Endodermal cell (in vitro differentiated cells): ENCODE results near the gene ADIPOR1. TPM values are rescaled to one million over a fixed set of nuclear protein-coding genes. Genes with fewer than 3 reads are reported as not detected.

ENCODE experiments used
- DNase-seq: peaks from one replicate; pipeline ENCODE4 v3.0.0-alpha.2; 2017
- H3K27ac ChIP-seq: 2 replicates; pipeline ENCODE4 v1.5.1; 2013; ENCODE audit warnings: mild to moderate bottlenecking, low read depth, low read length, moderate library complexity
- H3K27me3 ChIP-seq: 2 replicates; pipeline ENCODE4 v1.6.1; 2013; ENCODE audit warnings: mild to moderate bottlenecking, low read length, moderate library complexity; ENCODE audit not compliant: insufficient read depth, control insufficient read depth, poor library complexity, severe bottlenecking
- H3K36me3 ChIP-seq: 2 replicates; pipeline ENCODE4 v1.7.0; 2013; ENCODE audit warnings: mild to moderate bottlenecking, low read length, moderate library complexity; ENCODE audit not compliant: control insufficient read depth, insufficient read depth
- H3K4me1 ChIP-seq: one replicate; pipeline ENCODE4 v1.7.0; 2013; ENCODE audit warnings: low read length; ENCODE audit not compliant: control insufficient read depth, insufficient read depth
- H3K4me3 ChIP-seq: 2 replicates; pipeline ENCODE4 v1.5.1; 2013; ENCODE audit warnings: mild to moderate bottlenecking, low read length, moderate library complexity
- H3K9ac ChIP-seq: 2 replicates; pipeline ENCODE4 v1.6.1; 2013; ENCODE audit warnings: mild to moderate bottlenecking, low read length, moderate library complexity; ENCODE audit not compliant: poor library complexity, severe bottlenecking; ENCODE audit errors: extremely low read depth
- H3K9me3 ChIP-seq: 2 replicates; pipeline ENCODE4 v1.6.1; 2013; ENCODE audit warnings: mild to moderate bottlenecking, low read length, moderate library complexity; ENCODE audit not compliant: control insufficient read depth
- H3K27ac Mint-ChIP-seq: 2 replicates; pipeline ENCODE4 v1.8.0; 2020; ENCODE audit warnings: mixed read lengths
- H3K27me3 Mint-ChIP-seq: 2 replicates; pipeline ENCODE4 v1.8.0; 2021; ENCODE audit warnings: mild to moderate bottlenecking, mixed read lengths; ENCODE audit not compliant: insufficient read depth
- H3K36me3 Mint-ChIP-seq: 2 replicates; pipeline ENCODE4 v1.8.0; 2020; ENCODE audit warnings: low read depth, mixed read lengths
- H3K4me1 Mint-ChIP-seq: 2 replicates; pipeline ENCODE4 v1.8.0; 2020; ENCODE audit warnings: mixed read lengths
- H3K4me3 Mint-ChIP-seq: 2 replicates; pipeline ENCODE4 v1.8.0; 2020; ENCODE audit warnings: mild to moderate bottlenecking, moderate library complexity, mixed read lengths
- H3K9me3 Mint-ChIP-seq: 2 replicates; pipeline ENCODE4 v1.8.0; 2020; ENCODE audit warnings: mild to moderate bottlenecking, mixed read lengths
- CTCF ChIP-seq: fragments of 200-600 bp; sonication (generic); conservative IDR thresholded peaks from 2 replicates; pipeline ENCODE4 v1.5.0; 2021; ENCODE audit warnings: antibody characterized with exemption, mild to moderate bottlenecking
- WGBS, 2 experiments: methylation state at CpG; one replicate each; pipeline versions ENCODE4 v1.1.5 to v1.1.7; 2013; ENCODE audit warnings: missing lambda C conversion rate in 2 of 2, mixed read lengths in 1 of 2; ENCODE audit not compliant: insufficient coverage in 1 of 2, insufficient read length in 1 of 2; 5-methylcytosine and 5-hydroxymethylcytosine counted together
- total RNA-seq, 2 donors: library from RNA; stranded (reverse); fragmentation: NEBNext Ultra II Directional in 1 of 2; extraction: Animal tissue kit (Norgen Biotek cat#: 25700) in 1 of 2; gene quantifications; 2 replicates in 1 of 2; 3 replicates in 1 of 2; pipeline ENCODE4 v1.2.1, GENCODE V29; 2021

Gene ADIPOR1
- total RNA-seq, 2 donors from 2014 or later, result 68.1 to 79.7 TPM

DNA sequence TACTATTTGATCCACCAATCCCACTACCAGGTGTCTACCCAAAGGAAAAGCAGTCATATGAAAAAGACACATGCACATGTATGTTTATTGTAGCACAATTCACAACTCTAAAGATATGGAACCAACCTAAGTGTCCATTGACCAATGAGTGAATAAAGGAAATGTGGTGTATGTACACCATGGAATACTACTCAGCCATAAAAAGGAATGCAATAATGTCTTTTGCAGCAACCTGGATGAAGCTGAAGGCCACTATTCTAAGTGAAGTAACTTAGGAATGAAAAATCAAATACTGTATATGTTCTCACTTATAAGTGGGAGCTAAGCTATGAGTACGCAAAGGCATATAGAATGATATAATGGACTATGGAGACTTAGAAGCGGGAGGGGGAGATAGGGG lies 12.6 kb downstream of the ADIPOR1 start:
- Mint-ChIP-seq H3K4me3 (no peak overlapping the region), H3K27me3 (no peaks in the 10 kb centered on the region), H3K9me3 (no peaks in the 10 kb centered on the region), H3K27ac (no peak overlapping the region), H3K4me1 (no peaks in the 10 kb centered on the region), H3K36me3 (peaks cover 79% of the 10 kb centered on the region)
- Histone ChIP-seq H3K27me3 (no peaks in the 10 kb centered on the region), H3K9ac (no peak overlapping the region), H3K9me3 (no peaks in the 10 kb centered on the region), H3K36me3 (peaks cover 80% of the 10 kb centered on the region), H3K27ac (no peak overlapping the region), H3K4me3 (no peak overlapping the region), H3K4me1 (no peaks in the 10 kb centered on the region)
- DNase-seq, result no peak
- TF ChIP-seq CTCF, result no peak
- WGBS, 2 experiments, result 100% methylated on average over 2 of the region's 2 CpGs; no CpG with 5 or more reads in 1 of the 2 experiments

GRCh38 chr1:202944438-202944921 lies 13.6 kb downstream of the ADIPOR1 start:
- H3K36me3 Mint-ChIP-seq, result peaks cover 74% of the 10 kb centered on the region
- TF ChIP-seq CTCF, result no peak
- Histone ChIP-seq H3K27ac (no peak overlapping the region), H3K36me3 (peaks cover 76% of the 10 kb centered on the region), H3K4me1 (no peaks in the 10 kb centered on the region), H3K9ac (no peak overlapping the region), H3K27me3 (no peaks in the 10 kb centered on the region), H3K4me3 (no peak overlapping the region), H3K9me3 (no peaks in the 10 kb centered on the region)
- H3K27ac Mint-ChIP-seq, result no peak overlapping the region
- no peak for DNase-seq
- no peaks in the 10 kb centered on the region for H3K9me3 Mint-ChIP-seq
- H3K4me3 Mint-ChIP-seq, result no peak overlapping the region
- H3K27me3 Mint-ChIP-seq, result no peaks in the 10 kb centered on the region
- H3K4me1 Mint-ChIP-seq, result no peaks in the 10 kb centered on the region
- WGBS, 2 experiments, result 87 to 100% methylated on average over 4 to 5 of the region's 5 CpGs

- H3K4me3 Mint-ChIP-seq, result no peak overlapping the region
Measured at GRCh38 chr1:202942426-202942825, 15.7 kb downstream of the ADIPOR1 start.

More at GRCh38 chr1:202942426-202942825, 15.7 kb downstream of the ADIPOR1 start:
- no peaks in the 10 kb centered on the region for H3K9me3 Mint-ChIP-seq
- no peak for TF ChIP-seq CTCF
- no peaks in the 10 kb centered on the region for H3K27me3 Mint-ChIP-seq
- peaks cover 65% of the 10 kb centered on the region for H3K36me3 ChIP-seq
- no CpG with 5 or more reads among the region's 1 CpG for WGBS, 2 experiments
- H3K36me3 Mint-ChIP-seq, result peaks cover 59% of the 10 kb centered on the region
- no peaks in the 10 kb centered on the region for H3K27me3 ChIP-seq
- H3K4me1 Mint-ChIP-seq, result no peaks in the 10 kb centered on the region
- H3K27ac ChIP-seq, result no peak overlapping the region
- H3K27ac Mint-ChIP-seq, result no peak overlapping the region
- H3K9ac ChIP-seq, result no peak overlapping the region
- H3K4me3 ChIP-seq, result no peak overlapping the region
- H3K4me1 ChIP-seq, result no peaks in the 10 kb centered on the region
- H3K9me3 ChIP-seq, result no peaks in the 10 kb centered on the region
- no peak for DNase-seq
